Mesendoderm (in vitro differentiated cells): Measurements from ENCODE around the gene TSC1.

Source experiments
- DNase-seq: peaks from one replicate; pipeline ENCODE4 v3.0.0; 2013
- H2AK5ac ChIP-seq: 2 replicates; pipeline ENCODE4 v1.6.1; 2013; ENCODE audit warnings: low read length, inconsistent platforms
- H2BK120ac ChIP-seq: 2 replicates; pipeline ENCODE4 v1.6.1; 2013; ENCODE audit warnings: low read depth, mild to moderate bottlenecking, low read length, moderate library complexity, mixed read lengths
- H2BK15ac ChIP-seq: replicated peaks from 2 replicates; pipeline ENCODE4 v1.6.1; 2013; ENCODE audit warnings: low read depth, mild to moderate bottlenecking, moderate library complexity
- H2BK5ac ChIP-seq: 2 replicates; pipeline ENCODE4 v1.6.1; 2013; ENCODE audit warnings: low read length, inconsistent platforms
- H3K18ac ChIP-seq: 2 replicates; pipeline ENCODE4 v1.6.1; 2013; ENCODE audit warnings: mild to moderate bottlenecking, low read length, mixed read lengths
- H3K23ac ChIP-seq: one replicate; pipeline ENCODE4 v1.6.1; 2013; ENCODE audit warnings: low read length
- H3K27ac ChIP-seq: 2 replicates; pipeline ENCODE4 v1.5.1; 2013; ENCODE audit warnings: low read depth, mild to moderate bottlenecking, inconsistent platforms, low read length, moderate library complexity
- H3K27me3 ChIP-seq: 2 replicates; pipeline ENCODE4 v1.6.1; 2013; ENCODE audit warnings: low read length, control low read depth, mild to moderate bottlenecking, inconsistent platforms; ENCODE audit not compliant: insufficient read depth, poor library complexity
- H3K36me3 ChIP-seq: 2 replicates; pipeline ENCODE4 v1.6.1; 2013; ENCODE audit warnings: low read length, inconsistent platforms; ENCODE audit not compliant: control insufficient read depth, insufficient read depth
- H3K4ac ChIP-seq: one replicate; pipeline ENCODE4 v1.6.1; 2013; ENCODE audit warnings: low read depth, mild to moderate bottlenecking, low read length, moderate library complexity
- H3K4me1 ChIP-seq: 2 replicates; pipeline ENCODE4 v1.6.1; 2013; ENCODE audit warnings: low read depth, low read length, inconsistent platforms; ENCODE audit not compliant: control insufficient read depth
- H3K4me2 ChIP-seq: 2 replicates; pipeline ENCODE4 v1.6.1; 2013; ENCODE audit warnings: low read length
- H3K4me3 ChIP-seq: 2 replicates; pipeline ENCODE4 v1.5.1; 2013; ENCODE audit warnings: mild to moderate bottlenecking, low read length
- H3K56ac ChIP-seq: one replicate; pipeline ENCODE4 v1.6.1; 2013; ENCODE audit warnings: low read length
- H3K79me1 ChIP-seq: 2 replicates; pipeline ENCODE4 v1.6.1; 2013; ENCODE audit warnings: low read length, inconsistent platforms
- H3K79me2 ChIP-seq: 2 replicates; pipeline ENCODE4 v1.6.1; 2013; ENCODE audit warnings: mild to moderate bottlenecking, low read length; ENCODE audit not compliant: control insufficient read depth, insufficient read depth
- H3K9ac ChIP-seq: 2 replicates; pipeline ENCODE4 v1.6.1; 2013; ENCODE audit warnings: low read length, inconsistent platforms
- H4K5ac ChIP-seq: one replicate; pipeline ENCODE4 v1.6.1; 2013; ENCODE audit warnings: low read length
- H4K8ac ChIP-seq: one replicate; pipeline ENCODE4 v1.6.1; 2013; ENCODE audit warnings: low read depth, mild to moderate bottlenecking, control low read depth, low read length, moderate library complexity
- WGBS: extraction: QIAGEN DNeasy Blood & Tissue Kit; methylation state at CpG from one replicate; pipeline ENCODE4 v1.1.7; 2013; ENCODE audit warnings: low lambda C conversion rate, missing lambda C conversion rate; ENCODE audit not compliant: insufficient coverage; ENCODE audit errors: extremely low coverage; 5-methylcytosine and 5-hydroxymethylcytosine counted together

The TSC1 gene

DNA sequence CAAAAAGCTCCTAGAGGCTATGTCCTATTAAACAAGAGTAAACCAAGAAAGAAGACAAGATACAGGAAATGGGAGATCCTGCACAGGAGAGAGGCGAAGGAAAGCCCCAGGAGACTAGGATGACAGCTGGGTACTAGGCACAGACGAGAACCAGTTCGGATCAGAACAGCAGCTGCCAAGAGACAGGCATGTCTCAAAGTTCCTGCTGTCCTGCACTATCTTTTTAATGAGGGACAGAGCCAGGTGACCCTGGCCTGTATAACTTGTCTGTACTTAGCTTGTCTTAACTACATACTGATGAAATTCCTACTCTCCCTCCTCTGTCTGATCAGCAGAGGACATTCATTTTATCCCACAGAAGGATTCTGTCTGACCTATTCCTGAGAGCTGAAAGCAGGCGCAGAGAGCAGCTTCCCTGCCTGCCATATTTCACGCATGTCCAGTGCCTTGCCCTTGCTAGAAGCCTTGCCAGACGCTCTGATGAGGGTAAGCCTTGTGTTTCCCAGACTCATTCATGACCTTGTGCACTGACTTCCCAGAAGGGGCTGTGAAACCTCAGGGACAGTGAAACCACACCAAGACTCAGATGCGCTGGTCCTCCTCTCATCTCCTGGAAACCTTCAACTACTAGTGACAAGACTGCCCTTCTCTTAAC lies 24.7 kb downstream of the TSC1 start:
- no peaks in the 10 kb centered on the region for H3K79me2 ChIP-seq
- no peak overlapping the region for H3K56ac ChIP-seq
- no peak overlapping the region for H2BK5ac ChIP-seq
- no peak overlapping the region for H3K4me2 ChIP-seq
- no CpG with 5 or more reads among the region's 7 CpGs for WGBS
- no peak overlapping the region for H3K4me3 ChIP-seq
- no peaks in the 10 kb centered on the region for H3K79me1 ChIP-seq
- peaks cover 4% of the 10 kb centered on the region for H3K36me3 ChIP-seq
- DNase-seq, result no peak
- H3K9ac ChIP-seq, result no peak overlapping the region
- no peak overlapping the region for H4K5ac ChIP-seq
- H2BK15ac ChIP-seq, result no peak overlapping the region
- no peak overlapping the region for H4K8ac ChIP-seq
- H3K27me3 ChIP-seq, result no peaks in the 10 kb centered on the region
- H3K27ac ChIP-seq, result no peak overlapping the region
- no peak overlapping the region for H2BK120ac ChIP-seq
- H3K23ac ChIP-seq, result no peak overlapping the region
- H3K4me1 ChIP-seq, result no peaks in the 10 kb centered on the region
- no peak overlapping the region for H3K4ac ChIP-seq
- no peak overlapping the region for H3K18ac ChIP-seq
- H2AK5ac ChIP-seq, result no peak overlapping the region

DNA sequence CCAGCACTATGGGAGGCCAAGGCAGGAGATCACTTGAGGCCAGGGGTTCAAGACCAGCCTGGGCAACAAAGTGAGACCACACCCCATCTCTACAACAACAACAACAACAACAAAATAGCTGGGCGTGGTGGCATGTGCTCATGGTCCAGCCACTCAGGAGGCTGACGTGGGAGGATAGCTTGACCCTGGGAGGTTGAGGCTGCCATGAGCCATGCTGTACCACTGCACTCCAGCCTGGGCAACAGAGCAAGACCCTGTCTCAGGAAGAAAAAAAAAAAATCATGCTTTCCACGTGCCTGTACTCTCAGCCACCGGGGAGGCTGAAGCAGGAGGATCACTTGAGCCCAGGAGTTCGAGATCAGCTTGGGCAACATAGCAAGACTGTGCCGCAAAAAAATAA lies 29.5 kb downstream of the TSC1 start:
- H3K9ac ChIP-seq, result no peak overlapping the region
- no peak overlapping the region for H3K27ac ChIP-seq
- no peaks in the 10 kb centered on the region for H3K27me3 ChIP-seq
- no peaks in the 10 kb centered on the region for H3K79me2 ChIP-seq
- no peak for DNase-seq
- H3K4me3 ChIP-seq, result no peak overlapping the region
- no peak overlapping the region for H4K8ac ChIP-seq
- no CpG with 5 or more reads among the region's 6 CpGs for WGBS
- no peak overlapping the region for H3K4me2 ChIP-seq
- no peaks in the 10 kb centered on the region for H3K79me1 ChIP-seq
- no peak overlapping the region for H4K5ac ChIP-seq
- no peak overlapping the region for H3K4ac ChIP-seq
- H3K36me3 ChIP-seq, result peaks cover 9% of the 10 kb centered on the region
- no peak overlapping the region for H3K18ac ChIP-seq
- H3K56ac ChIP-seq, result no peak overlapping the region
- H2BK15ac ChIP-seq, result no peak overlapping the region
- no peak overlapping the region for H2BK5ac ChIP-seq
- no peak overlapping the region for H2AK5ac ChIP-seq
- H2BK120ac ChIP-seq, result no peak overlapping the region
- H3K23ac ChIP-seq, result no peak overlapping the region
- H3K4me1 ChIP-seq, result no peaks in the 10 kb centered on the region

DNA sequence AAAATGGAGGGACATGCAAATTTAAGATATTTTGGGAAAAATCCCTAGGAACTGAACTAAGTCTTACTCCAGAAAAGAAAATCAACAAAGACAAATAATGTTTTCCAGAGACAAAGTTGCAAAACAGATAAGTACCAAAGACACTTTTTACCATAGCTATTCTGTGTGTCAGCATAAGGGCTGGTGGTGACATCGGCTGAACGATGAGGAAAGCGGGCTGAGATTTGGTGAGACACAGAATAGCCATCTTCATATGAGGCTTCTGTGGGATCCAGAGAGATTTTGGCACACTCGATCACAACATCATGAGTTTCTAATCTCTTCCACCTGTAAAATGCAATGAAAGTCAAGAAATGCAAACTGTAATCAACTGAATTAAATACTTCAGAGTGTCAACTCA lies 32.3 kb downstream of the TSC1 start:
- Histone ChIP-seq H3K4me3 (no peak overlapping the region), H3K79me1 (no peaks in the 10 kb centered on the region), H3K4me1 (no peaks in the 10 kb centered on the region), H2BK120ac (no peak overlapping the region), H3K36me3 (peaks cover 6% of the 10 kb centered on the region), H4K8ac (no peak overlapping the region), H3K4ac (no peak overlapping the region), H3K27me3 (no peaks in the 10 kb centered on the region), H3K23ac (no peak overlapping the region), H3K18ac (no peak overlapping the region), H2AK5ac (no peak overlapping the region), H3K56ac (no peak overlapping the region), H2BK15ac (no peak overlapping the region), H3K27ac (no peak overlapping the region), H4K5ac (no peak overlapping the region), H3K79me2 (no peaks in the 10 kb centered on the region), H2BK5ac (no peak overlapping the region), H3K4me2 (no peak overlapping the region), H3K9ac (no peak overlapping the region)
- no CpG with 5 or more reads among the region's 4 CpGs for WGBS
- DNase-seq, result no peak

DNA sequence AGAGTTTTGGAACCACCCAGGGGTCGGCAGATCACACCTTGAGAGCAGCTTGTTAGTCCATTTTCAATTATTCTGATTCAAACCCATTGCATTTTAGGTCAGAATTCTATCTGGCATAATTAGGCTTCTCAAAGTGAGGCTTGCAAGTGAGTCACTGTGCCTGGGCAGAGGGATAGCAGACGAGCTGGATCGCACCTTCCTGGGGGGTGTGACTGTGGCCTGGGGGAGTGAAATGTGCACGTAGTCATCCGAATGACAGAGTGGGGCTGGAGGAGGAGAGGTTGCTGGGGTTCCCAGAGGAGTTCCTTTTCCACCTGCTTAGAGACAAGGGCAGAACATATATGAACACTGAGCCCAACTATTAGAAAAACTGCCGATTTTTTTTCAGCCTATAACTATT lies 34.0 kb downstream of the TSC1 start:
- no peak overlapping the region for H2BK15ac ChIP-seq

DNA sequence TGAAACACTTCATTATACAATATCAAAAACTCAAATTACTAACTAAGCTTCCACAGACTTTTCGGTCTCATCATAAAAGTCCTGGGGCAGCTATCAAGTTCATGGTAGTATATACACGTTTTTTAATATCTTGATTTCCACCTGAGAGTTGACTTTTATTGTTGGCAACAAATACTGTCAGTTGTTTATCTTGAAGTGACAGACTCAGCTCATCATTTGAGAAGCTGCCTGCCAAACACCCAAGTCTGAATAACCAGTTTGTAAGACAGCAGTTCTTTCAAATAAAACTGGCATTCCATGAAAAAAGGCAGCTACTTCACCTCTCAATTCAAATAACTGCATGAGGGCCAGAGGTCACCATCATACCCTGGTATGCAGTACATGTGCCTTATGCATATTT lies 35.1 kb downstream of the TSC1 start:
- no peak overlapping the region for H3K23ac ChIP-seq
- no peak overlapping the region for H3K4me2 ChIP-seq
- H3K56ac ChIP-seq, result no peak overlapping the region
- no peak overlapping the region for H2BK5ac ChIP-seq
- H3K27ac ChIP-seq, result no peak overlapping the region
- H3K9ac ChIP-seq, result no peak overlapping the region
- no peak overlapping the region for H2BK15ac ChIP-seq
- WGBS, result no CpG with 5 or more reads among the region's 2 CpGs
- H3K27me3 ChIP-seq, result no peaks in the 10 kb centered on the region
- H3K18ac ChIP-seq, result no peak overlapping the region
- H3K79me1 ChIP-seq, result no peaks in the 10 kb centered on the region
- no peaks in the 10 kb centered on the region for H3K79me2 ChIP-seq
- no peaks in the 10 kb centered on the region for H3K4me1 ChIP-seq
- no peak overlapping the region for H4K8ac ChIP-seq
- H3K36me3 ChIP-seq, result peaks cover 6% of the 10 kb centered on the region
- no peak overlapping the region for H3K4me3 ChIP-seq
- no peak overlapping the region for H2AK5ac ChIP-seq
- H3K4ac ChIP-seq, result no peak overlapping the region
- DNase-seq, result no peak
- H2BK120ac ChIP-seq, result no peak overlapping the region
- no peak overlapping the region for H4K5ac ChIP-seq

More for the DNA sequence above, 34.0 kb downstream of the TSC1 start:
- Histone ChIP-seq H4K8ac (no peak overlapping the region), H3K56ac (no peak overlapping the region), H3K79me2 (no peaks in the 10 kb centered on the region), H3K36me3 (peaks cover 6% of the 10 kb centered on the region), H2BK120ac (no peak overlapping the region), H2AK5ac (no peak overlapping the region), H3K27ac (no peak overlapping the region), H3K79me1 (no peaks in the 10 kb centered on the region), H3K23ac (no peak overlapping the region), H3K9ac (no peak overlapping the region), H3K4me2 (no peak overlapping the region), H3K18ac (no peak overlapping the region), H2BK5ac (no peak overlapping the region), H3K4me1 (no peaks in the 10 kb centered on the region), H4K5ac (no peak overlapping the region), H3K4ac (no peak overlapping the region), H3K27me3 (no peaks in the 10 kb centered on the region), H3K4me3 (no peak overlapping the region)
- no CpG with 5 or more reads among the region's 6 CpGs for WGBS
- no peak for DNase-seq

DNA sequence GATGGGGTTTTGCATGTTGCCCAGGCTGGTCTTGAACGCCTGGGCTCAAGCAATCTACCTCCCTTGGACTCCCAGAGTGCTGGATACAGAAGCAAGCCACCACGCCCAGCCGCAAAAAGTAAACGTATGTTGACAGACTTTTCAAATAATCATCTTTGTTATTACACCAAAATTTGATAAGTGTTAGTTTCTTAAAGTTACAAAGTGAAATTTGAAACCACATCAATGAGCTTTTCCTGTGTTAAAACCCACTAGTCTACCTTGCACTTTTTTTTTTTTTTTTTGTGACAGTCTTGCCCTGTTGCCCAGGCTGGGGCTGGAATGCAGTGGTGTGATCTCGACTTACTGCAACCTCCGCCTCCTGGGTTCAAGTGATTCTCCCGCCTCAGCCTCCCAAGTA lies 35.8 kb downstream of the TSC1 start:
- Histone ChIP-seq H3K27me3 (no peaks in the 10 kb centered on the region), H2AK5ac (no peak overlapping the region), H2BK15ac (no peak overlapping the region), H4K8ac (no peak overlapping the region), H3K23ac (no peak overlapping the region), H3K18ac (no peak overlapping the region), H3K36me3 (peaks cover 6% of the 10 kb centered on the region), H3K79me1 (no peaks in the 10 kb centered on the region), H3K4me1 (no peaks in the 10 kb centered on the region), H4K5ac (no peak overlapping the region), H2BK5ac (no peak overlapping the region), H2BK120ac (no peak overlapping the region), H3K4ac (no peak overlapping the region), H3K27ac (no peak overlapping the region), H3K79me2 (no peaks in the 10 kb centered on the region), H3K9ac (no peak overlapping the region), H3K4me2 (no peak overlapping the region), H3K56ac (no peak overlapping the region), H3K4me3 (no peak overlapping the region)
- WGBS, result no CpG with 5 or more reads among the region's 7 CpGs
- DNase-seq, result no peak
